CD14-positive monocyte (primary cell): ENCODE results near the gene TFB1M. TPM values are rescaled to one million over a fixed set of nuclear protein-coding genes. Genes with fewer than 3 reads are reported as not detected.

ENCODE experiments used
- DNase-seq, 3 donors: peaks; one replicate each; pipeline ENCODE4 v3.0.0-alpha.2; 2011 to 2022
- H2AFZ ChIP-seq: 2 replicates; pipeline ENCODE4 v1.6.0; 2012; ENCODE audit warnings: mild to moderate bottlenecking, low read depth, low read length, inconsistent platforms; ENCODE audit not compliant: insufficient read depth, poor library complexity, severe bottlenecking
- H3K27ac ChIP-seq, 2 donors: 1 replicate in 1 of 2; 2 replicates in 1 of 2; pipeline ENCODE4 v1.5.1; 2012 to 2013; ENCODE audit warnings: low read length in 2 of 2, control low read depth in 1 of 2, inconsistent platforms in 1 of 2, low read depth in 1 of 2, mild to moderate bottlenecking in 1 of 2
- H3K27me3 ChIP-seq, 2 donors: one replicate each; pipeline versions ENCODE4 v1.6.0 to v1.6.1; 2011 to 2013; ENCODE audit warnings: low read length in 2 of 2; ENCODE audit not compliant: control insufficient read depth in 2 of 2, insufficient read depth in 2 of 2
- H3K36me3 ChIP-seq, 2 donors: replicated peaks in 1 of 2; 1 replicate in 1 of 2; 2 replicates in 1 of 2; pipeline versions ENCODE4 v1.5.1 to v1.6.1; 2012 to 2013; ENCODE audit warnings: low read length in 2 of 2, control low read depth in 1 of 2, inconsistent platforms in 1 of 2, mild to moderate bottlenecking in 1 of 2; ENCODE audit not compliant: insufficient read depth in 2 of 2, control insufficient read depth in 1 of 2
- H3K4me1 ChIP-seq, 2 donors: 1 replicate in 1 of 2; 2 replicates in 1 of 2; pipeline versions ENCODE4 v1.5.1 to v1.6.1; 2012 to 2013; ENCODE audit warnings: low read length in 2 of 2, control low read depth in 1 of 2, inconsistent platforms in 1 of 2, mild to moderate bottlenecking in 1 of 2, moderate library complexity in 1 of 2; ENCODE audit not compliant: insufficient read depth in 2 of 2, control insufficient read depth in 1 of 2
- H3K4me2 ChIP-seq: replicated peaks from 2 replicates; pipeline ENCODE3; 2012; ENCODE audit warnings: low read length, moderate library complexity, mild to moderate bottlenecking; ENCODE audit not compliant: poor library complexity, severe bottlenecking; ENCODE audit errors: extremely low read depth
- H3K4me3 ChIP-seq, 3 experiments: fragments of 200-600 bp in 1 of 3; sonication (generic) in 1 of 3; replicated peaks in 1 of 3; 1 replicate in 2 of 3; 2 replicates in 1 of 3; pipeline ENCODE4 v1.5.1; 2011 to 2013; ENCODE audit warnings: low read length in 3 of 3, mild to moderate bottlenecking in 3 of 3, control low read depth in 2 of 3, low read depth in 2 of 3, inconsistent platforms in 1 of 3, moderate library complexity in 1 of 3
- H3K79me2 ChIP-seq: 2 replicates; pipeline ENCODE4 v1.6.0; 2012; ENCODE audit warnings: mild to moderate bottlenecking, control low read depth, inconsistent platforms, low read length, moderate library complexity; ENCODE audit not compliant: insufficient read depth
- H3K9ac ChIP-seq: 2 replicates; pipeline ENCODE4 v1.6.0; 2017; ENCODE audit warnings: low read length, mild to moderate bottlenecking; ENCODE audit not compliant: insufficient read depth, poor library complexity, severe bottlenecking
- H3K9me3 ChIP-seq, 2 donors: replicated peaks in 1 of 2; 1 replicate in 1 of 2; 2 replicates in 1 of 2; pipeline versions ENCODE4 v1.5.1 to v1.6.1; 2012 to 2013; ENCODE audit warnings: low read length in 2 of 2, control low read depth in 1 of 2; ENCODE audit not compliant: control insufficient read depth in 1 of 2, insufficient read depth in 1 of 2
- H4K20me1 ChIP-seq: 2 replicates; pipeline ENCODE4 v1.6.0; 2012; ENCODE audit warnings: mild to moderate bottlenecking, low read length, control low read depth, moderate library complexity; ENCODE audit not compliant: insufficient read depth
- H3K27ac Mint-ChIP-seq, 7 donors: one replicate each; pipeline ENCODE4 v1.8.0; 2020; ENCODE audit warnings: mild to moderate bottlenecking in 7 of 7, mixed read lengths in 7 of 7, moderate library complexity in 6 of 7, inconsistent platforms in 2 of 7
- H3K27me3 Mint-ChIP-seq, 3 donors: one replicate each; pipeline ENCODE4 v1.8.0; 2021 to 2022; ENCODE audit warnings: low read depth in 3 of 3, mild to moderate bottlenecking in 3 of 3, mixed read lengths in 3 of 3, moderate library complexity in 3 of 3, inconsistent platforms in 1 of 3
- H3K36me3 Mint-ChIP-seq, 2 donors: one replicate each; pipeline ENCODE4 v1.8.0; 2020; ENCODE audit warnings: mixed read lengths in 2 of 2, inconsistent platforms in 1 of 2, mild to moderate bottlenecking in 1 of 2
- H3K4me1 Mint-ChIP-seq: one replicate; pipeline ENCODE4 v1.8.0; 2020; ENCODE audit warnings: mild to moderate bottlenecking, mixed read lengths
- H3K4me3 Mint-ChIP-seq, 2 donors: one replicate each; pipeline ENCODE4 v1.8.0; 2020; ENCODE audit warnings: mild to moderate bottlenecking in 2 of 2, mixed read lengths in 2 of 2, moderate library complexity in 1 of 2
- H3K9me3 Mint-ChIP-seq, 7 donors: one replicate each; pipeline ENCODE4 v1.8.0; 2020 to 2022; ENCODE audit warnings: mixed read lengths in 7 of 7, mild to moderate bottlenecking in 6 of 7, moderate library complexity in 6 of 7, inconsistent platforms in 2 of 7
- WGBS: methylation state at CpG from one replicate; pipeline ENCODE4 v1.1.5; 2013; ENCODE audit warnings: missing lambda C conversion rate; ENCODE audit not compliant: insufficient coverage; 5-methylcytosine and 5-hydroxymethylcytosine counted together
- intact Hi-C, 2 donors: fragments of 100-400 bp; cut with micrococcal nuclease; formaldehyde crosslinking; loops; one replicate each; pipeline versions ENCODE4 v1.15.0 to v1.15.1; 2023
- polyA plus RNA-seq, 3 donors: library from polyadenylated mRNA; depleted of rRNA in 1 of 3; unstranded in 2 of 3; stranded (reverse) in 1 of 3; fragments of 300-500 nt in 2 of 3; fragments of >200 nt in 1 of 3; fragmentation: Illumina TruSeq in 2 of 3; gene quantifications; 1 replicate in 2 of 3; 2 replicates in 1 of 3; pipeline ENCODE4 v1.2.3, GENCODE V29; 2012 to 2021
- TF ChIP-seq, protein P1 (sequence below): fragments of 200-600 bp; IDR thresholded peaks from one replicate; pipeline ENCODE4 v1.8.0; 2022; ENCODE audit warnings: antibody characterized with exemption, mild to moderate bottlenecking

Gene TFB1M
- polyA plus RNA-seq, 3 donors = 4.8 to 5.4 (median 4.8) TPM

DNA sequence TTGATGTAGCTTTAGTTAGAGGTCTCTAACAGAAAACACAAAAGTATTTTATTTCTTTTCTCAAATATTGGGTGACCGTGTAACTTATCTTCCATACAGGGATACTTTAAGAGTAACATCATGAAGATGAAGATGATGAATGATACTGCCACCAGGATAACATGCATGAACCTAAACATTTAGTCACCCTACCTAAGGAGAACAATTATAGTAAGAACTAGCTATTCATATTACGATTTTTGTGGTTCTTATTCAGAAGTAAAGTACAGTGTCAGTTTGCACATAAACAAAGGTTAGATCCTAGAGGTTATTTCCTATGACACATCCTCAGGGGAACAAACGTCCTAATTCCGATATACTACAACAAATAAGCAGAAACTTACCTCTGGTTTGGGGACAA is 29.5 kb downstream of the TFB1M start:
- intact Hi-C loops = no loop called here
- Histone ChIP-seq H4K20me1 (no peaks in the 10 kb centered on the region), H3K4me1 (no peaks in the 10 kb centered on the region), H2AFZ (no peak overlapping the region), H3K27ac (no peak overlapping the region), H3K36me3 (peaks cover 38 to 52% of the 10 kb centered on the region in 2 donors), H3K4me2 (no peak overlapping the region), H3K79me2 (no peaks in the 10 kb centered on the region), H3K4me3 (no peak overlapping the region), H3K9ac (no peak overlapping the region), H3K27me3 (no peaks in the 10 kb centered on the region), H3K9me3 (no peaks in the 10 kb centered on the region)
- Mint-ChIP-seq H3K4me1 (no peaks in the 10 kb centered on the region), H3K9me3 (no peaks in the 10 kb centered on the region), H3K36me3 (peaks cover 46 to 58% of the 10 kb centered on the region in 2 donors), H3K4me3 (no peak overlapping the region), H3K27me3 (no peaks in the 10 kb centered on the region), H3K27ac (no peak overlapping the region)
- no peak for DNase-seq
- no CpG with 5 or more reads among the region's 4 CpGs for WGBS
- TF ChIP-seq, protein P1, sequence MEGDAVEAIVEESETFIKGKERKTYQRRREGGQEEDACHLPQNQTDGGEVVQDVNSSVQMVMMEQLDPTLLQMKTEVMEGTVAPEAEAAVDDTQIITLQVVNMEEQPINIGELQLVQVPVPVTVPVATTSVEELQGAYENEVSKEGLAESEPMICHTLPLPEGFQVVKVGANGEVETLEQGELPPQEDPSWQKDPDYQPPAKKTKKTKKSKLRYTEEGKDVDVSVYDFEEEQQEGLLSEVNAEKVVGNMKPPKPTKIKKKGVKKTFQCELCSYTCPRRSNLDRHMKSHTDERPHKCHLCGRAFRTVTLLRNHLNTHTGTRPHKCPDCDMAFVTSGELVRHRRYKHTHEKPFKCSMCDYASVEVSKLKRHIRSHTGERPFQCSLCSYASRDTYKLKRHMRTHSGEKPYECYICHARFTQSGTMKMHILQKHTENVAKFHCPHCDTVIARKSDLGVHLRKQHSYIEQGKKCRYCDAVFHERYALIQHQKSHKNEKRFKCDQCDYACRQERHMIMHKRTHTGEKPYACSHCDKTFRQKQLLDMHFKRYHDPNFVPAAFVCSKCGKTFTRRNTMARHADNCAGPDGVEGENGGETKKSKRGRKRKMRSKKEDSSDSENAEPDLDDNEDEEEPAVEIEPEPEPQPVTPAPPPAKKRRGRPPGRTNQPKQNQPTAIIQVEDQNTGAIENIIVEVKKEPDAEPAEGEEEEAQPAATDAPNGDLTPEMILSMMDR = no peak

DNA sequence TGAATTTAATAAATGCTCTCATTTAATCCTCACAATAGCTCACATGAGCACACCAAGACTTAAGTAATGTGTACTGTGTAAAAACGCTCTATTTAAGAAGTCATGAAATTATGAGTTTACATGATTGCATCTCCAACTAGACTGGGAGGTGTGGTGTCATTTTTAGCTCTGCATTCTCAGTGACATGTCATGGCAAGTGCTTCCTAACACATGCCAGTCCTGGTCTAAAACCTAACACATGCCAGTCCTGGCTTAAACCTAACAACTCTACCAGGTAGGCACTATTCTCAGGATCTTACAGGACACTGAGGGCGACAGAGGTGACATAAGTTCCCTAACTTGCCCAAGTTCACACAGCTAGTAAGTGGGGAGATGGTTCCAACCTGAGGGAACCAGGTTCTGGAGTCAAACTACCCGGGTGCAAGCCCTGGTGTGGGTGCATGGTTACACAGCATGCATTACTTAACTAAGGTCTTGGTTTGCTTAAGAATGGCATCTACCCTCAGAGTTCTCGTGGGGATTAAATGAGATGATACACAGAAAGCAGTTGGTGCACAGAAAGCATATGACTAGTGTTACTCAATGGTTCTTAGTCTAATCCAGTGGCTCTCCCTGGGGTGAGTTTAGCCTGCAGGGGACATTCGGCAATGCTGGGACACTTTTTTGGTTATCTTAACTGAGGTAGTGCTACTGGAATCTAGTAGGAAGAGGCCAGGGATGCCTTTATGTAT is 35.8 kb downstream of the TFB1M start:
- H3K36me3 ChIP-seq = peaks cover 25 to 60% of the 10 kb centered on the region in 2 donors
- peaks cover 39 to 61% of the 10 kb centered on the region in 2 donors for H3K36me3 Mint-ChIP-seq
- 100% methylated on average over 1 of the region's 5 CpGs for whole genome bisulfite sequencing

More for the DNA sequence above, 35.8 kb downstream of the TFB1M start:
- Histone ChIP-seq H3K9ac (no peak overlapping the region), H2AFZ (no peak overlapping the region), H3K27ac (no peak overlapping the region), H3K4me1 (no peaks in the 10 kb centered on the region), H3K4me3 (no peak overlapping the region), H3K27me3 (no peaks in the 10 kb centered on the region), H3K79me2 (no peaks in the 10 kb centered on the region), H3K4me2 (no peak overlapping the region), H4K20me1 (no peaks in the 10 kb centered on the region), H3K9me3 (no peaks in the 10 kb centered on the region)
- H3K27ac Mint-ChIP-seq = peak overlapping the region in 1 of 7 donors; percentile 16
- H3K9me3 Mint-ChIP-seq = no peaks in the 10 kb centered on the region
- intact Hi-C loops = no loop called here
- TF ChIP-seq, protein P1 = no peak
- H3K4me3 Mint-ChIP-seq = no peak overlapping the region
- H3K4me1 Mint-ChIP-seq = no peaks in the 10 kb centered on the region
- DNase-seq = no peak
- no peaks in the 10 kb centered on the region for H3K27me3 Mint-ChIP-seq
